CD4-positive, alpha-beta T cell treated with Interleukin-17A for 4 hours (primary cell): ENCODE results near the gene PSEN2.
"Not testable (repeated sequence)": the region's sequence is repeated elsewhere in the genome, so short reads cannot be mapped to it uniquely, and the experiment has no call there.

Experiments
- DNase-seq: peaks from one replicate; pipeline ENCODE4 v3.0.0-alpha.2; 2020; ENCODE audit warnings: mixed read lengths

Gene PSEN2

GRCh38 chr1:226870401-226871279 lies at the start of gene PSEN2:
Gene PSEN2, plus strand, starts transcription at chr1:226870616. Its CDS starts 11,292 bp downstream, at chr1:226881908.
- peak; percentile 64 for DNase-seq

GRCh38 chr1:226820941-226821718 lies 49.3 kb upstream of the PSEN2 start:
- no peak for DNase-seq

DNA sequence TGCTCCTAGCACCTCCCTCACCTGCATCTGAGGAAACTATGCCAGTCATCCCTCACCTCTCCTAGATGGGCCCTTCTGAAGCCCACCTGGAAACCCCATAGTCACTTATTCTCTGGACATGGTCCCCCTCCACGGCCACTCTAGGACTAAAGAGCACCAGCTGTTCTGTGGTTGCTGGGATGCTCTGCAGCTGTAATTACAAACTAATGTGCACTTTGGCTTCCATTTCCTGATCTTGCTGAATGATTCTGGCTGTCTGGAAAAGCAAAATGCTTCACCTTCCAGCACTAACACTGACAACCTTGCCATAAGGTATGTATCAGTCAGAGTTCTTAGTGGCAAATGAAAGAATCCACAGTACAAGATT lies 48.7 kb upstream of the PSEN2 start:
- no peak for DNase-seq

GRCh38 chr1:226823643-226824042 lies 46.8 kb upstream of the PSEN2 start:
- no peak for DNase-seq

GRCh38 chr1:226825037-226825745 lies 45.2 kb upstream of the PSEN2 start:
- no peak for DNase-seq

DNA sequence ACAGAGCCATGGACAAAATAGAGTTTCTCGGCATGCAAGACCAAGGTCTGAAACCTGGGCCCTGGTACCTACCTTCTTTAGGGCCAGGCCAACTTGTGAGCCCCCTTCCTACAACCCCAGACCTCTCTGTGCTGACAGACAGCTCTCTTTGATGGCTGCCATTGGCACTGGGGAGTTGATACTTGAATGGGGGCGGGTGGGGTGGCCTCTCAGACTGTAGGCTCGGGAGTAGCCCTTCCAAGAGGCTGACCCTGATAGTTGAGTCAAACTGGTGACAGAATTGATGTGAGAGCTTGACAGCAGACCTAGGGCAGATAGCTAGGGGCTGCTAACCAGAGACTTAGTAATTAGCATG lies 44.7 kb upstream of the PSEN2 start:
- DNase-seq, result no peak

DNA sequence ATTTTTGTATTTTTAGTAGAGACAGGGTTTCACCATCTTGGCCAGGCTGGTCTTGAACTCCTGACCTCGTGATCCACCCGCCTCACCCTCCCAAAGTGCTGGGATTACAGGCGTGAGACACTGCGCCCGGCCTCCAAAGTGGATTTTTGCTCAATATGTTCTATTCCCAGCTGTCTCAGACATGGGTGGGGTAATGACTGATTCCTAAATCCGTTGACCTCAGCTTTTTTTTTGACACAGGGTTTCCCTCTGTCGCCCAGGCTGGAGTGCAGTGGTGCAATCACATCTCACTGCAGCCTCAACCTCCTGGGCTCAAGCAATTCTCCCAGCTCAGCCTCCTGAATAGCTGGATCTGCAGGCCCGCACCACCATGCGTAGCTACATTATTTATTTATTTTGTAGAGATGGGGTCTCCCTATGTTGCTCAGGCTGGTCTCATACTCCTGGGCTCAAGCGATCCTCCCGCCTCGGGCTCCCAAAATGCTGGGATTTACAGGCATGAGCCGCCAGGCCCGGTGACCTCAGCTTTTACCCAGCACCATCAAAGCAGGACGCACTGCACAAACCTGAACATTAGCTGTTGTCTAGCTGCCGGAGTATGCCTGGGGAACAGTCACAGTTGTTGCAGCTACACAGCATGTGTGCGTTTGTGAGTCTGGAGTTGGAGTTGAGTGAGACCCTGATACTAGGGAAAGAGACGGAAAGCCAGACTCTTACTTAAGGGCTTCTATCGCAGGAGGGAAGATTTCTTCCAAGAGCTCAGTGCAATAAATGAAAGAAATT lies 43.7 kb upstream of the PSEN2 start:
- no peak for DNase-seq

DNA sequence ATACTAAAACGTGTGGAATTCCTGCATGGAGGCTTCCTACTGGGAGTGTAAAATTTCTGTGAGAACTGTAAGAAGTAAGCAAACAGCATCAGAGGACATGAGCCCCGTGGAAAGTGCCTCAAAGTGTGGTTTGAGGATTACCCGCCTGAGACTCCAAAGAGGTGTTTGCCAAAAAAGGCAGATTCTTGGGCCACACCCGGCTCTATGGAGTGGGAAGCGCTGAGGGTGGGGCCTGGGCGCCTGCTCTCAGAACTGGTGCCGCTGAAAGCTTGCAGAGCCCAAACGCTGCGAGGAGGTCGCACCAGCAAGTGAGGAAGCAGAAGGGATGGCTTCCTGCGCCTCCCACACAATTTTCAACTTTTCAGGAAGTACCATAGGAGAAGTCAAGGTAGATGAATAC lies 43.0 kb upstream of the PSEN2 start:
- peak; percentile 36 for DNase-seq

DNA sequence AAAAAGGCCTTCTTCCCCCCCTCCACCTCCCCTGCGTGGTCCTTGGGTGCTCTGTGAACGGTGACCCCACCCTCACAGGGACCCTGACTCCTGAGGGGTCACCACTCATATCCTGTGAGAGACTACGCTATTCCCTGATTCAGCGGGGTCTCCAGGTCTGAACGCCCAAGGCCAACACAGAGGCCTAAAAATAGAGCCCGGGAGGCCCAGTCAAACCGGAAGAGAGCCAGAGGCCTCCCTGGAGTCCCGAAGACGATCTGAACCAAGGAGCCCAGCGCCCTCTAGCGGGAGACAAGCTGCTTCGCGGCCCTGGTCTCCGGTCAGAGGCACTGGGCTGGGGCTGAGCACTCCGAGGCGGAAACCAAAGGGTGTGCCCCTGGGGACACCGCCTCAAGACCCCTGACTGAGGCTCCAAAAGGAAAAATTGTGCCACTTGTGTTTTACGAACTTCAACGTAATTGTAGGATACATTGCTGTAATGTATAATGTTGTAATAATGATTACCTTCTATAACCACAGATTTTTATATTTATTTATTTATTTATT lies 42.4 kb upstream of the PSEN2 start:
- DNase-seq, result peak; percentile 97

DNA sequence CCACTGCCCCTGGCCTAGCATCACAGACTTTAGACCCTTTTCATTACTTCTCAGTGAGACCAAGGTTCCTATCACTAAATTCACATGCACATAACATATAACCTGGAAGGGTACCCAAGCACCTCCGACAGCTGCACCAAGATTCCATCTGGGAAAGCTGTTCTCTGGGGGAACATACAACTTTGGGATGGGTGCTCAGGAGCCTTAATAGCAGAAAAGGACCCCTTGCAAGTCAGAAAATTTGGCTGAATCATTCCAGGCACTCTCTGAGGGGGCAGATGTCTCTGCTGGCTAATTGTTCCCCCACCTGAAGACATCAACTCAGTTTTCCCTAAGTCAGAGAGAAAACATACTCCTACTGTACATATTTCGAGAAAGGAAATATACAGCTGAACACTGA lies 41.3 kb upstream of the PSEN2 start:
- DNase-seq, result no peak

- no peak for DNase-seq
These were observed 38.5 kb upstream of the PSEN2 start for GRCh38 chr1:226831953-226832352.

DNA sequence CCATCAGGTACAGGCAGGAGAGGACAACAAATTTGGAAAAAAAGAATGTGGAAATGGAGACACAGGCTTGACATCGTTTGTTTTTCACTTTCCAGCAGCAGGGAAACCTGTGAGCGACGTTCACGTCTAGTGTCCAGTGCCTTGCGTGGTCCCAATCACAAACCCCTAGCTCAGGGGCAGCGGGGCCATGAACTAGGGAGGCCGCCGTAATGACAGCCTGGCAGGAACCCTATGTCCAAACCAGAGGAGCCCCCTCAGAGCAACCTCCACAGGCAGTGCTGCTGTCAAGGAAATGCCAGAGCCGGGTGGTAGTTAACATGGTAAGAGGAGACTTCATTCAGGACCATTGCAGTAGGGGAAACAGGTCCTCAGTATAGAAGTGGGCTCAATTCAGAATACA lies 37.8 kb upstream of the PSEN2 start:
- DNase-seq, result no peak

- DNase-seq, result not testable (repeated sequence)
These were observed 36.2 kb upstream of the PSEN2 start for GRCh38 chr1:226834179-226834578.

GRCh38 chr1:226835396-226835795 lies 35.0 kb upstream of the PSEN2 start:
- not testable (repeated sequence) for DNase-seq

DNA sequence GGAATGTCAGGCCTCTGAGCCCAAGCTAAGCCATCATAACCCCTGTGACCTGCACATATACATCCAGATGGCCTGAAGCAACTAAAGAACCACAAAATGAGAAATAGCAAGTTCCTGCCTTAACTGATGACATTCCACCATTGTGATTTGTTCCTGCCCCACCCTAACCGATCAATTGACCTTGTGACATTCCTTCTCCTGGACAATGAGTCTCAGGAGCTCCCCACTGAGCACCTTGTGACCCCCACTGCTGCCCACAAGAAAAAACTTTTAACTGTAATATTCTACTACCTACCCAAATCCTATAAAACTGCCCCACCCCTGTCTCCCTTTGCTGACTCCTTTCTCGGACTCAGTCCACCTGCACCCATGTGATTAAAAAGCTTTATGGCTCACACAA lies 32.5 kb upstream of the PSEN2 start:
- not testable (repeated sequence) for DNase-seq

- no peak for DNase-seq
These were observed 32.0 kb upstream of the PSEN2 start for GRCh38 chr1:226838456-226838855.

DNA sequence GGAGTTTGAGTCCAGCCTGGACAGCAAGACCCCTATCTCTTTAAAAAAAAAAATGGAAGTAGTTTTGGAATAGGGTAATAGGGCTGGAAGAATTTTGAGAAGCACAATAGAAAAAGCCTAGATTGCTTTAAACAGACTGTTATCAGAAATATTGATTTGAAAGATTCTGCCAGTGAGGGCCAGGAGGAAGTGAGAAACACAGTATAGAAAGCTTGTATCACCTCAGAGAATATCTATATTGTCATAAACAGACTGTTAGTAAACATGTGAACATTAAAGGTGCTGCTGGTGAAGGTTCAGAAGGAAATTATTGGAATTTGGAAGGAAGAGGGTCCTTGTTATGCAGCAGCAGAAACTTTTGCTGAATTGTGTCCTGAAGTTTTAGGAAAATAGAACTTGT lies 24.8 kb upstream of the PSEN2 start:
- no peak for DNase-seq

DNA sequence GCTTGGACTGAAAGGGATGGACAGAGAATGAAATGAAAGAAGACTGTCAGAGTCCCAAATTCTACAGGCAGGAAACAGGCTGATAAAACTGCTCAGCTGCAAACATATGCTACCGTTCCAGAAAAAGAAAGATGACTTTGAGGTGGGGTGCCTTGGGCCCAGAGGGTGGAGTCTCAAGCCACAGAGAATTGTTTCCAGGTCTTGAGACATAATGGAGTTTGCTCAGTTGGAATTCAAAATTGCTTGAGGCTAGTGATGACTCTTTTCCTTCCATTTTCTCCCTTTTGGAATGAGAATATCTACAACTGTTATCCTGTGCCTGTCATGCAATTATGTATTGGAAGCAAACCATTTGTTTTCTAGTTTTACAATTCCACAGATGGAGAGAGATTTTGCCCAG lies 23.6 kb upstream of the PSEN2 start:
- DNase-seq, result no peak

GRCh38 chr1:226854548-226854947 lies 15.9 kb upstream of the PSEN2 start:
- DNase-seq, result not testable (repeated sequence)

DNA sequence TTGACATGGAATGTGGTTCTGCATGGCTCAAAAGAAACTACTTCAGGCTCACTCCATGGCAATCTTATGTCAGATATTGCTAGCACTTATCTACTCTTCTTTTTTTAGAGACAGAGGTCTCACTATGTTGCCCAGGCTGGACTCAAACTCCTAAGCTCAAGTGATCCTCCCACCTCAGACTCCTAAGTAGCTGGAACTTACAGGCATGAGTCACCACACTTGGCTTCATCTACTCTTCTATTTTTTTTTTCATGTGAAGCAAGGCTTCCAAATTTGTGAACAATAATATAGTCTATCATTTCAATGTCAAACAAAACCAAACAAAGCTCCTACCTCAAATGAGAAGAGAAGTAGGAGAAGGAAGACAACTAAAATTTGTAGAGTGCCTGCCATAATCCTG lies 7.5 kb upstream of the PSEN2 start:
- DNase-seq, result no peak

DNA sequence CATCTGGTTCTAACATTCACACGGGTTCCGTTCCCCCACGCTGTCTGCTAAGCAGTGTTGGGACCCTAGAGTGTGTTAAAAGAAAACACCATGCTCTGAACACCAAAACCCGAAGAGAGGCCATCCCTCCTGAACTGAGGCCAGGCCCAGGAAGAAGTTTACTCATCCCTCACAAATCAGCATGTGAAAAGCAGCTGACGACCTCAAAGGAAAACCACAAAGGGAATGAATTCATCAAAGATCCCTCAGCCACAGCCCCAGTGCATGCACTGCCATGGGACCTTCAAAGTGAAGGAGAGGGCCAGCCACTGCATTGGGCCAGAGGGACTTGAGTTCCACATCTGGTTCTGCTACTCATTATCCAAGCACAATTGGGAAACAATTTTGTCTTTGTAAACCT lies 7.0 kb upstream of the PSEN2 start:
- DNase-seq, result no peak

GRCh38 chr1:226864311-226864710 lies 6.1 kb upstream of the PSEN2 start:
- DNase-seq, result no peak
